Spleen (tissue), 11 donors: Measurements from ENCODE around the gene SLC16A13. TPM values are rescaled to one million over a fixed set of nuclear protein-coding genes. Genes with fewer than 3 reads are reported as not detected.

ENCODE experiments used
- DNase-seq: peaks from one replicate; pipeline ENCODE4 v3.0.0-alpha.2; 2020
- H3K27ac ChIP-seq, 8 donors: fragments of 200-600 bp; sonication (generic) in 7 of 8; 1 replicate in 4 of 8; 2 replicates in 4 of 8; pipeline versions ENCODE4 v1.5.0 to v1.8.0; 2016 to 2021; ENCODE audit warnings: inconsistent platforms in 4 of 8, mild to moderate bottlenecking in 4 of 8, moderate library complexity in 1 of 8
- H3K27me3 ChIP-seq, 7 donors: fragments of 200-600 bp; sonication (generic) in 6 of 7; replicated peaks in 1 of 7; 1 replicate in 4 of 7; 2 replicates in 3 of 7; pipeline versions ENCODE4 v1.5.0 to v1.8.0; 2016 to 2021; ENCODE audit warnings: inconsistent platforms in 3 of 7, mild to moderate bottlenecking in 1 of 7
- H3K36me3 ChIP-seq, 6 donors: fragments of 200-600 bp; sonication (generic) in 5 of 6; 1 replicate in 4 of 6; 2 replicates in 2 of 6; pipeline versions ENCODE4 v1.5.0 to v1.8.0; 2016 to 2021; ENCODE audit warnings: inconsistent platforms in 2 of 6
- H3K4me1 ChIP-seq, 6 donors: fragments of 200-600 bp; sonication (generic) in 5 of 6; 1 replicate in 3 of 6; 2 replicates in 3 of 6; pipeline versions ENCODE4 v1.5.0 to v1.8.0; 2016 to 2021; ENCODE audit warnings: inconsistent platforms in 3 of 6
- H3K4me3 ChIP-seq, 8 donors: fragments of 200-600 bp; sonication (generic) in 7 of 8; 1 replicate in 4 of 8; 2 replicates in 4 of 8; pipeline versions ENCODE4 v1.5.0 to v1.8.0; 2016 to 2021; ENCODE audit warnings: inconsistent platforms in 4 of 8, mild to moderate bottlenecking in 4 of 8, moderate library complexity in 2 of 8
- H3K9me3 ChIP-seq, 8 donors: fragments of 200-600 bp; sonication (generic) in 7 of 8; 1 replicate in 4 of 8; 2 replicates in 4 of 8; pipeline versions ENCODE4 v1.5.0 to v1.8.0; 2016 to 2021; ENCODE audit warnings: inconsistent platforms in 4 of 8
- CTCF ChIP-seq, 11 experiments: fragments of 200-600 bp in 7 of 11; fragments of 450-650 bp in 4 of 11; sonication (generic) in 4 of 11; IDR thresholded peaks in 8 of 11; conservative IDR thresholded peaks in 3 of 11; 1 replicate in 7 of 11; 2 replicates in 4 of 11; pipeline versions ENCODE4 v1.4.0 to v1.8.0; 2016 to 2021; ENCODE audit warnings: antibody characterized with exemption in 11 of 11, inconsistent platforms in 4 of 11, mild to moderate bottlenecking in 1 of 11
- POLR2A ChIP-seq, 3 donors: fragments of 450-650 bp; IDR thresholded peaks; one replicate each; pipeline ENCODE4 v1.5.1; 2017; ENCODE audit warnings: antibody characterized with exemption in 3 of 3, mild to moderate bottlenecking in 1 of 3
- POLR2AphosphoS5 ChIP-seq, 3 donors: sonication (generic); formaldehyde crosslinking; IDR thresholded peaks; one replicate each; pipeline ENCODE4 v1.5.1; 2017; ENCODE audit warnings: antibody characterized with exemption in 3 of 3
- whole genome bisulfite sequencing, 5 donors: extraction: QIAGEN DNeasy Blood & Tissue Kit in 3 of 5; methylation state at CpG; one replicate each; pipeline versions ENCODE4 v1.1.5 to v1.1.7; 2013 to 2018; 5-methylcytosine and 5-hydroxymethylcytosine counted together
- intact Hi-C: fragments of 100-400 bp; cut with DNase I; formaldehyde crosslinking; loops from one replicate; pipeline ENCODE4 v1.15.0; 2023; ENCODE audit warnings: low total_unique reads
- polyA plus RNA-seq, 3 donors: library from polyadenylated mRNA; stranded (reverse); fragments of 200-250 nt; gene quantifications; one replicate each; pipeline ENCODE4 v1.2.1, GENCODE V29; 2013
- total RNA-seq, 7 donors: library from RNA; depleted of rRNA in 3 of 7; stranded (reverse); fragments of >200 nt in 3 of 7; fragmentation: NEBNext Ultra II Directional in 4 of 7; extraction: Animal tissue kit (Norgen Biotek cat#: 25700) in 4 of 7; gene quantifications; one replicate each; pipeline versions ENCODE4 v1.1.0 to v1.2.1, GENCODE V29; 2016 to 2021
- donor health status: healthy with polysubstance abuse.
- donor health status: DM: no; HTN: no; CAD: no; lungs with moderate emphysema.
- donor health status: DM: no; HTN: no; CAD: no.
- donor health status: Bipolar disorder and iron deficiency.
- donor health status: healthy.
- donor health status: DM: no; HTN: no; CAD: no.
- donor health status: DM: yes; HTN: yes; CAD: no.

SLC16A13 gene
- total and polyA plus RNA-seq, 10 donors, result 1.7 to 15.3 (median 6.1) TPM

DNA sequence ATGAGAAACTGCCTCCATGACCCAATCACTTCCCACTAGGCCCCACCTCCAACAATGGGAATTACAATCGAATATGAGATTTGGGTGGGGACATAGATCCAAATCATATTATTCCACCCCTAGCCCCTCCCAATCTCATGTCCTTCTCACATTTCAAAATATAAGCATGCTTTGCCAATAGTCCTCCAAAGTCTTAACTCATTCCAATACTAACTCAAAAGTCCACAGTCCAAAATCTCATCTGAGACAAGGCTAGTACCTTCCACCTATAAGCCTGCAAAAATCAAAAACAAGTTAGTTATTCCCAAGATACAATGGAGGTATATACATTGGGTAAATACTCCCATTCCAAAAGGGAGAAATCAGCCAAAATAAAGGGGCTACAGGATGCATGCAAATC, 31.4 kb downstream of the SLC16A13 start:
- Histone ChIP-seq H3K27me3 (peaks cover 0 to 14% (median 0%) of the 10 kb centered on the region in 7 donors), H3K4me1 (no peaks in the 10 kb centered on the region), H3K27ac (no peak overlapping the region), H3K4me3 (no peak overlapping the region), H3K36me3 (no peaks in the 10 kb centered on the region), H3K9me3 (peaks cover 4 to 22% (median 18%) of the 10 kb centered on the region in 8 donors)
- TF ChIP-seq POLR2A (IDR thresholded peaks at IDR 0.05) (no peak), POLR2AphosphoS5 (IDR thresholded peaks at IDR 0.05) (no peak), CTCF (IDR thresholded peaks at IDR 0.05 in 8 of 11, conservative IDR thresholded peaks at IDR 0.05 in 3 of 11) (no peak)
- intact Hi-C loops, result no loop called here
- no peak for DNase-seq
- 74 to 92% (median 82%) methylated on average over 1 of the region's 1 CpG for WGBS, 5 donors

- 30 to 48% (median 43%) methylated on average over 1 of the region's 1 CpG for WGBS, 5 donors
- H3K36me3 ChIP-seq, result no peaks in the 10 kb centered on the region
- intact Hi-C loops, result no loop called here
- H3K9me3 ChIP-seq, result peaks cover 4 to 22% (median 18%) of the 10 kb centered on the region in 8 donors
- TF ChIP-seq POLR2A (IDR thresholded peaks at IDR 0.05) (no peak), CTCF (IDR thresholded peaks at IDR 0.05 in 8 of 11, conservative IDR thresholded peaks at IDR 0.05 in 3 of 11) (no peak), POLR2AphosphoS5 (IDR thresholded peaks at IDR 0.05) (no peak)
- H3K27me3 ChIP-seq, result peaks cover 0 to 14% (median 0%) of the 10 kb centered on the region in 7 donors
- DNase-seq, result no peak
- H3K4me1 ChIP-seq, result no peaks in the 10 kb centered on the region
- H3K4me3 ChIP-seq, result no peak overlapping the region
- H3K27ac ChIP-seq, result no peak overlapping the region
These were observed 32.5 kb downstream of the SLC16A13 start for GRCh38 chr17:7068268-7068667.

GRCh38 chr17:7070712-7071111, 34.9 kb downstream of the SLC16A13 start:
- H3K4me3 ChIP-seq, result no peak overlapping the region
- no peaks in the 10 kb centered on the region for H3K4me1 ChIP-seq
- H3K27me3 ChIP-seq, result no peaks in the 10 kb centered on the region
- H3K36me3 ChIP-seq, result no peaks in the 10 kb centered on the region
- DNase-seq, result no peak
- intact Hi-C loops, result no loop called here
- WGBS, 5 donors, result 69 to 83% (median 77%) methylated on average over 3 of the region's 3 CpGs
- H3K27ac ChIP-seq, result no peak overlapping the region
- H3K9me3 ChIP-seq, result peaks cover 4 to 22% (median 18%) of the 10 kb centered on the region in 8 donors
- TF ChIP-seq POLR2A (IDR thresholded peaks at IDR 0.05) (no peak), CTCF (IDR thresholded peaks at IDR 0.05 in 8 of 11, conservative IDR thresholded peaks at IDR 0.05 in 3 of 11) (no peak), POLR2AphosphoS5 (IDR thresholded peaks at IDR 0.05) (no peak)

DNA sequence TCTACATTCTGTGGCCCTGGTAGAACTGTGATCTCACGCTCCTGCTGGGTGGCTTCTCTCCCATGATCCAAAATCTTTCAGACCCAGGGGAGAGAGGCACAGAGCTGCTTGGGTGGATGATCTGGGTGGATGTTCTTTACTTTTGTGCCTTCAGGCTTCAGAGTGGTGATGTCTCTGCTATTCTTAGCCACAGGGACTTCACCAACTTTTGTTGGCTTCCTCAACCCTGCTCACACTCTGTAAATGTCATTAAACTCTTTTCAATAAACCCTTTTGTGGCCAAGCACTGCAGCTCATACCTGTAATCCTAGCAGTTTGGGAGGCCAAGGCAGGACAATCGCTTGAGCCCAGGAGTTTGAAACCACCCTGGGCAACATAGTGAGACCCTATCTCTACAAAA, 36.6 kb downstream of the SLC16A13 start:
- no peak overlapping the region for H3K4me3 ChIP-seq
- peaks cover 4 to 18% (median 16%) of the 10 kb centered on the region in 8 donors for H3K9me3 ChIP-seq
- intact Hi-C loops, result no loop called here
- H3K4me1 ChIP-seq, result no peaks in the 10 kb centered on the region
- TF ChIP-seq POLR2A (IDR thresholded peaks at IDR 0.05), result no peak
- TF ChIP-seq CTCF (IDR thresholded peaks at IDR 0.05 in 8 of 11, conservative IDR thresholded peaks at IDR 0.05 in 3 of 11), result no peak
- TF ChIP-seq POLR2AphosphoS5 (IDR thresholded peaks at IDR 0.05), result no peak
- no peaks in the 10 kb centered on the region for H3K27me3 ChIP-seq
- 90 to 95% (median 94%) methylated on average over 2 of the region's 2 CpGs for WGBS, 5 donors
- H3K36me3 ChIP-seq, result no peaks in the 10 kb centered on the region
- peak; percentile 15 for DNase-seq
- peak overlapping the region in 1 of 8 donors; percentile 61 for H3K27ac ChIP-seq
